ENCODE data around the gene NLRC5. TPM values are rescaled to one million over a fixed set of nuclear protein-coding genes. Genes with fewer than 3 reads are reported as not detected.
"Not testable (repeated sequence)": the region's sequence is repeated elsewhere in the genome, so short reads cannot be mapped to it uniquely, and the experiment has no call there.

The NLRC5 gene
- total RNA-seq, 1 donor from 2014 or later: 44.9 TPM

GRCh38 chr16:57061084-57061905 is 71.9 kb downstream of the NLRC5 start:
- intact Hi-C loops (cut with DNase I): no loop called here
- TF ChIP-seq CTCF (IDR thresholded peaks at IDR 0.05): no peak
- peak; percentile 89 for DNase-seq

DNA sequence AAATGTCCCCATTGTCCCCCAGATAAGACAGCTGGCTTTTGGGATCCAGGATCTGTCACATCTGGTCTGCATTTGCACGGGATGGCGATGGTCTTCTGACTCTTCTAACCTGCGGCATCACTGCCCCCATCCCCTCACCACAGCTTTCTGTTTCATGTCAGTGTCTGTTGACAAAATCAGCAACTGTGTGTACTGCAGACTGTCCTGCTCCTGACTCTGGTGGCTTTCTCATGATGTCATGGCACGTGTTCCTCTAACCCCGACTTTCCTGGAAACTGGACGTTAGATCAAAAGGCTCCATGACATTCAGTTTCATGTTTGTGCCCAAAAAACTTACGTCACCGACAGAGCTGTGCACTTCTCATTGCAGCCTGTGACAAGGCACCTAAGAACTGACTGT is 73.0 kb downstream of the NLRC5 start:
- Histone ChIP-seq H3K4me1 (peaks cover 20% of the 10 kb centered on the region), H3K27ac (peak overlapping the region; percentile 76), H3K9me3 (no peaks in the 10 kb centered on the region), H3K27me3 (no peaks in the 10 kb centered on the region), H3K4me3 (no peak overlapping the region), H3K36me3 (no peaks in the 10 kb centered on the region)
- TF ChIP-seq CTCF (IDR thresholded peaks at IDR 0.05): no peak
- ATAC-seq: peak; percentile 20
- intact Hi-C loops (cut with DNase I): no loop called here
- no peak for DNase-seq

More at GRCh38 chr16:57061084-57061905, 71.9 kb downstream of the NLRC5 start:
- no peaks in the 10 kb centered on the region for H3K27me3 ChIP-seq
- H3K4me3 ChIP-seq: no peak overlapping the region
- H3K4me1 ChIP-seq: peaks cover 20% of the 10 kb centered on the region
- H3K27ac ChIP-seq: peak overlapping the region; percentile 76
- peak; percentile 92 for ATAC-seq
- H3K36me3 ChIP-seq: no peaks in the 10 kb centered on the region
- no peaks in the 10 kb centered on the region for H3K9me3 ChIP-seq

GRCh38 chr16:57063189-57063588 is 73.8 kb downstream of the NLRC5 start:
- H3K4me3 ChIP-seq; DNase-seq; H3K36me3 ChIP-seq; H3K9me3 ChIP-seq; ATAC-seq; H3K27me3 ChIP-seq; H3K27ac ChIP-seq; intact Hi-C loops (cut with DNase I): not testable (repeated sequence)
- H3K4me1 ChIP-seq: peaks cover 20% of the 10 kb centered on the region

DNA sequence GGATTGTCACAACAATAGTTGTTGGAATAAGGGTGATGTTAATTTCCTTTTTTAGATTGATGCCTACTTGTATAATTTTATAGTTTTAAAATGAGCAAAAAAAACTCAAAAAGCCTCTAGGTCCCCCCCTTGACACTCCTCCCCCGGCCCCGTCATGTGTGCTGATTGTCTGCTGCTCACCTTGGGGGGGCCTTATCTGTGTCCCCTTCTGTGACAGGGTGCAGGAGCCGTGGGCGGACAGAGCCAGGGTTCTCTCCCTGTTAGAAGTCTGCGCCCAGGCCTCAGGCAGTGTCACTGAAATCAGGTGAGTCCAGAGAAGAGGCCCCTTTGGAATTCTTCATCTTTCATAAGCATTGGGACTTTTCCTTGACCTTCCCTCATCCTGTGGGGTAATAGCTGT is 75.6 kb downstream of the NLRC5 start:
- no peak overlapping the region for H3K4me3 ChIP-seq
- TF ChIP-seq CTCF (IDR thresholded peaks at IDR 0.05): no peak
- H3K27ac ChIP-seq: no peak overlapping the region
- H3K27me3 ChIP-seq: no peaks in the 10 kb centered on the region
- H3K9me3 ChIP-seq: no peaks in the 10 kb centered on the region
- intact Hi-C loops (cut with DNase I): no loop called here
- DNase-seq: no peak
- H3K4me1 ChIP-seq: peaks cover 20% of the 10 kb centered on the region
- ATAC-seq: no peak
- H3K36me3 ChIP-seq: no peaks in the 10 kb centered on the region

DNA sequence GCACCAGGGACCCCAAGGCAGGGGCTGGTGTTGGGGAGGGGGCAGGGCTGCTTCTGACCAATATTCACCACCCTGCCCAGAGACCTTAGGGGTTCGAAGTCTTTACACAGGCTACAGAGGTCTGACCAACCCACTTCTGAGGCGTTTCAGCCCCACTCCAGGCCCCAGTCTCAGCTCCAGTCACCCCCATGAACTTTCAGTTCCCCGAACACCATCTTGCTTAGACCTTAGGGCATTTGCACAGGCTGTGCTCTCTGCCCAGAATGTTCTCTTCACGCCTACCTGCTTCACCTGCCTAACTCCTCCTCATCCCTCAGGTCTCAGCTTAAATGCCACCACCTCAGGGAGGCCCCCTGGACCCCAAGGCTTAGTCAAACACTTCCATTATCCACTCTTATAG is 77.3 kb downstream of the NLRC5 start:
- no peak for TF ChIP-seq CTCF (IDR thresholded peaks at IDR 0.05)
- peaks cover 7% of the 10 kb centered on the region for H3K4me1 ChIP-seq
- H3K4me3 ChIP-seq: no peak overlapping the region
- DNase-seq: no peak
- ATAC-seq: no peak
- intact Hi-C loops (cut with DNase I): no loop called here
- H3K27ac ChIP-seq: no peak overlapping the region
- no peaks in the 10 kb centered on the region for H3K36me3 ChIP-seq
- no peaks in the 10 kb centered on the region for H3K9me3 ChIP-seq
- H3K27me3 ChIP-seq: no peaks in the 10 kb centered on the region

- no peak for ATAC-seq
- no peak for TF ChIP-seq CTCF (IDR thresholded peaks at IDR 0.05)
- intact Hi-C loops (cut with DNase I): no loop called here
- Histone ChIP-seq H3K4me1 (no peaks in the 10 kb centered on the region), H3K4me3 (no peak overlapping the region), H3K27me3 (no peaks in the 10 kb centered on the region), H3K9me3 (no peaks in the 10 kb centered on the region), H3K27ac (no peak overlapping the region), H3K36me3 (peaks cover 5% of the 10 kb centered on the region)
- DNase-seq: no peak
Measured at GRCh38 chr16:57067347-57067746, 78.0 kb downstream of the NLRC5 start.
